Measurements from ENCODE around the gene SH2B3.

The SH2B3 gene

GRCh38 chr12:111443586-111443985, 37.9 kb downstream of the SH2B3 start:
- no peak for DNase-seq (ENCODE audit: low spot score)

DNA sequence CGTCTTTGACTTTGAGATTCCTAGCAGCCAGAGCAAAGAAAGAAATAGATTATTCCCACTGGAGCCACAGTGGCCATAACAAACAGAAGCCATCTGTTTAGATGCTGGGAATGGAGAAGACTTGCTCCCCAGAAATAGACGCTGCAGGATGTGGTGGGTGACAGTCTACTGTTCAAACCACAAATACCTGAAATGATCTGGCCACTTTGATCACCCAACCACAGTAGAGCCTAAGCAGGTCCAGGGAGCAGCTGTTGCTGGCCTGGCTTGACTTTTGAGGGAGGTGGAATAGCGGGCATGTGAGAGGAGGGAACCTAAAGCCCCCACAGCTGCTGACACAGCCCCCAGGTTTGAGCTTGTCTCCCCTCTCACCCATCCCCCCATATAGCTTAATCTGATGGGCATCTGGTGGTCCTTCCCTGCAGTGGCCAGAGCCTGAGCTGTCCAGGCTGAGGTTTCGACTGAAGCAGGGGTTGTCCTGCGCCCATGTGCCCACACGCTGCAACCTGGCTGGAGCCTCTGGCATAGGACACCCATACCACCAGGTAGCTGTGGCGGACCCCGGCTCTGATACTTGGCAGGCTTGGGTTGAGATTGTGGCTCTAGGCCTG, 38.7 kb downstream of the SH2B3 start:
- DNase-seq (ENCODE audit: low spot score), result no peak

GRCh38 chr12:111444925-111445725, 39.4 kb downstream of the SH2B3 start:
- DNase-seq (ENCODE audit: low spot score), result no peak

GRCh38 chr12:111445726-111446581, 40.2 kb downstream of the SH2B3 start:
- DNase-seq (ENCODE audit: low spot score), result no peak

- no peak for DNase-seq (ENCODE audit: low spot score)
These were observed 41.2 kb downstream of the SH2B3 start for GRCh38 chr12:111446631-111447570.

- DNase-seq (ENCODE audit: low spot score), result no peak
These were observed 42.0 kb downstream of the SH2B3 start for GRCh38 chr12:111447571-111448265.

GRCh38 chr12:111448266-111448830, 42.6 kb downstream of the SH2B3 start:
- DNase-seq (ENCODE audit: low spot score), result no peak

DNA sequence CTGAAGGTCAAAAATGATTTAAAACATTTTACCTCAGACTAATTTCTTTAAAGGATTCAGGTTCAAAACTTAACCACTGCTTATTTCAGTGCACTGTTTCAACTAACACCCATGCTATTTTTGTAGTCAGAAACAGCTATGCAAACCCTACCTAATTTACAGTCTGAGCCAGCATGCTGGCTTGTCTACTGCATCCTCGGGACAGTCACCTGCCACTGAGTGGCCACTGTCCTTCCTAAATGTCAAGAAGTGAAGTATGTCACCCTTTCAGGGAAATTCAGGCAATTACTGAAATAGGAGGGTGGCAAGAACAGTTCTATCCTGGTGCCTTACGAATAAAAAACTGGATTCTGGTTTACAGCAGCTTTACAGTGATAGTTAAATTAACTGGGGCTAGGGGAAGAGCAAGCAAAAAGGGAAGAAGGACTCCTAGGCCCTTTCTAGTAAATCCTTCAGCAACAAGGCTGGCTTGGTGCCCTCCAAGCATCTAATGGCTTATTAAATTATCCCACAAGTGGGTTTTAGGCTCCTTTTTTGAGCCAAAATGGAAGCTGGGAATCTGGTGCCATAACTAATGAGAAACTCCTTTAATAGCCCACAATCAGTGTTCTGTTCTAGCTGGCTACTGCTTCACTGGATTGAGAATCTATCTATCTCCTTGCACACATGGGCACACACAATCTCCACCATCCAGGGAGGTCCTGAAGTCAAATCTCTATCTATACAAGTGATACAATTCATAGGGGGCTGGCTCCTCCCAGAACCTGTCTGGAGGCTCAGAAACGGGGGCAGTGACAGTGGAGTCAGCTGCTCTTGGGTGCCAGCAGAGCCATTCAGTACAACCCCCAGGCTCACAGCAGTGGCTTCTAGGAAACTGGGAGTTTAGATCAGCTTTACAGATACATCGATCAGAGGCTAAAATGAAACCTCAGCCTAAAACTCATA, 43.4 kb downstream of the SH2B3 start:
- no peak for DNase-seq (ENCODE audit: low spot score)

DNA sequence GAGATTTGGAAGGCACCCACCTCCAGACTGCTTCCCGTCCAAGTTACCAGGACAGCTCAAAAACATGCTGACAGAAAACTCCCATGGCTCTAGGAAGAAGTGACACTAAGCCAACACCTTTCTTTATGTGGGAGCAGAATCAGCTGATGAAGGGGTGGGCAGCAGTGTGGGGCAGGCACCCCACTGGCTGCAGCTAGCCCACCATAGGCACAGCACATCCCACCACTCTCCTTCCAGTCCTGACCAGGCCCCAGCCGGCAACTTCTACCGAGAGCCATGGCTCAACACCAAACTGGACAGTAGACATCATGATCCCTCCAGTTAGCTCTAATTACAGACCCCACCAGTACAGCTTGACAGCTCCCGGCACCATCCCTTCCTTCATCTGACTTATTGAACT, 45.0 kb downstream of the SH2B3 start:
- DNase-seq (ENCODE audit: low spot score), result no peak

GRCh38 chr12:111451232-111451631, 45.5 kb downstream of the SH2B3 start:
- no peak for DNase-seq (ENCODE audit: low spot score)

- DNase-seq (ENCODE audit: low spot score), result peak; percentile 45
These were observed 46.0 kb downstream of the SH2B3 start for GRCh38 chr12:111451649-111452129.

DNA sequence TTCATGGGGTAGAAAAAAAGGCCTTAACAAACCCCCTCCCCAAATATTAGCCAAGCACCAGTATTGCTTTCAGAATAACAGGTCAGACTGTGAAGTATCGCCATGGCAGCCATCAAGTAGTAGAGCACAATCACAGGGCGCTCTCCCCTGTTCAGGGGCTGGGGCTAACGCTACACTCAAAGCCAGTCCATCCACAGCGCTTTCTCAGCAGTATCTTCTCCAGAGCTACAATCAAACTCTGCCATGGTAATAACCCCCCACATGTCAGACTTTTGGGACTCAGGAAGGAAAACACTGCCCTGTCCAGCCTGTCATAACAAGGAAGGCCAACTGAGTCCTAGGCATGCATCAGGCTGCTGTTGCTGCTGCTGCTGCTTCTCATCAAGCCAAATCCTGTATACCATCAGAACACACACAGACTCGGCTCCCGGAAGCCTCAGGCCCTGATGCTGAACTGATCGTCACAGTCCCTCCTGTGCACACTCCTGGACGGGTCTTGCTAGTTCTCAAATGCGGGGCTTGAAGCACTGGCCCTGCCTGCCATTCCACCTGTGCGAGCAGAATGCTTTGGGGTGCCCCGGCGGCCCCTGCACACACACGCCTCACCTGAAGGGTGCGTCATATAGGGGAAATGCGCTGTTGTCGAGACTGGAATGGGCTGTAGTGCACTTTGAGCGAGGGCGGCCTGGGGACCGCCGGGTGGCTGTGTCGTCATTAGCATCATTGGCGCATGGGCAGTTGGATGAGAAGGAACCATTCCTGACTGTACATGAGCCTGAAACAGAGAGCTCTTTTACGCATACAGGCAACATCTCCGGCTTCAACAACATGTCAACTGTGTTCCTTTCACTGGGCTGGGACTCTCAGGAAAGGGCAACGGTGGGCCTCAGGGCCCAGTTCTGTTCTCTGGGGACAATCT, 47.6 kb downstream of the SH2B3 start:
- DNase-seq (ENCODE audit: low spot score), result no peak

- DNase-seq (ENCODE audit: low spot score), result no peak
These were observed 48.6 kb downstream of the SH2B3 start for GRCh38 chr12:111454311-111454710.

DNA sequence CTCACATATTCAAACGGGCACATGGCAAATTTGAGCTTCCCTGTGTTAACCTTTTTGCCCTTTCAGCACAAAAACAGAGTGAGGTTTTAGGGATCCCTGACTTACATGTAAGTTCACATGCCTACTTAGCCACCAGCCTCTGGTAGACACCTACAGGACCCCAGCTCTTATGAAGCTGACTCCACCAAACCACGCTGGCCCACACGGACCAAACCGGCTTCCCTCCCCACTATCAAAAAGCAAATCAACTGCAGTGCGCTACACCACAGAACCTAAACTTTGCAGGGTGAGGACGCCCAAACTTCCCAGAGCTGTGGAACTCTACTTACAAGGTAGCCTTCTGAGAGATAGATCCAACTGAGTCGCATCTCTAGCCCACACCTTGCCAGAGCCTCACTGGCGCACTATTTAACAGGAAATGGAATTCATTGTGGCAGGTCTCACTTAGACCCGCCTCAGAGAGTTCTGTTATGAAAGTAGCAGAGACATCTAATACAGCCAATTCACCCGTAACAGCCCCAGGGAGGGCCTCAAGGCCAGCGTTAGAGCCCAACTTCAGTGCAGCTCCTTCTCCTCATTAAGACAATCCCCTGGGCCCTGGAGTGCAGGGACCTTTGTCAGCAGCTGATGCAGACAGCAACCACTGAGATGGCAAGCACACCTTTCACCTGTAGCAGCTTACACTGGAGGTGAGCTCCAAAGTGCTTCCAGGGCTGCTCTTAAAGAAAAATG, 49.2 kb downstream of the SH2B3 start:
- DNase-seq (ENCODE audit: low spot score), result no peak

- DNase-seq (ENCODE audit: low spot score), result no peak
These were observed 50.0 kb downstream of the SH2B3 start for GRCh38 chr12:111455448-111456320.

- no peak for DNase-seq (ENCODE audit: low spot score)
These were observed 51.3 kb downstream of the SH2B3 start for GRCh38 chr12:111457071-111457470.
